HG02642 (cell line): Measurements from ENCODE around the gene SH2D6.
A peak's percentile ranks its signal among the peaks of the same experiment; 100 is the strongest.
"Not testable (repeated sequence)": the region's sequence is repeated elsewhere in the genome, so short reads cannot be mapped to it uniquely, and the experiment has no call there.

ENCODE experiments used
- ATAC-seq: cut with Tn5 transposase; IDR thresholded peaks from one replicate; pipeline ENCODE4 v1.9.1; 2021; ENCODE audit warnings: mild to moderate bottlenecking; ENCODE audit not compliant: unreplicated experiment, poor library complexity

The SH2D6 gene

DNA sequence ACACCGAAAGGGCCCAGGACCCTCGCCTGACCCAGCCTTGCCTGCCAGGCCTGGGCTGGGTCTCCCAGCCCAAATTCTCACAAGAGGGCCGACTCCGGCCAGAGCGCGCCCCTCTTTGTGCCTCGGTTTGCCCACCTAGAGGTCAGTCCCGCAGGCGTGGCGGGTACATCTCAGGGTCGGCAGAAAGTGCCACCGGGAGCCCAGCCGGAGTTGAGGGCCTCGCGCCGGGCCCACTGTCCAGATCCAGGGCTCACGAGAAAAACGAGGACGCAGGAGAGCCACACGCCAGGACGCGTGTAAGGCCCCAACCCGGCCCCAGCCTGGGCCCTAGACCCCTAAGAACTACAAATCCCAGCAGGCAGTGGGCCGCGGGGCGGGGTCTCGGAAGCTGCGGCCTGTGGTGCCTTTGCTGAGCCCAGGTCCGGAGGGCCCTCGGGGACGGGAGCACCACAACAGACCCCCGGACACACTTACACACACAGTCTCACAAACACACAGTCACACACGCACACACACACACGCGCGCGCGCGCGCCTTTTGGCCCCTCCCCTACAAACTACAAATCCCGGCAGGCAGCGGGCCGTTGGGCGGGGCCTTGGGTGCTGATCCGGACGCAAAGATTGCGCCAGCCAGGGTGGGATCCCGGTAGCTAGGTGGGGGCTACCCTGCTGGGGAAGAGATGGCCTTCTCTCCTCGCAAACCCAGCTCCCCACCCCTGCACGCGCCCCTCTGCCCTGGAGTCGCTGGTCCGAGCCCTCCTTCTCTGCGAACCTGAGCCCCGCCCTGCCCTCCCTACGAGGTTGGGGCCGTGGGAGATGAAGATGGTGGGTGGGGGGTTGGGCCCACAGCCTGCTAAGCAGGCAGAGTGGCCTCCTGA, at the start of gene SH2D6:
TSS of gene SH2D6 (plus strand) at position 583 of the 877 bp plus-strand sequence. CDS start 10,752 bp downstream, outside the sequence.
- peak; percentile 88 for ATAC-seq

DNA sequence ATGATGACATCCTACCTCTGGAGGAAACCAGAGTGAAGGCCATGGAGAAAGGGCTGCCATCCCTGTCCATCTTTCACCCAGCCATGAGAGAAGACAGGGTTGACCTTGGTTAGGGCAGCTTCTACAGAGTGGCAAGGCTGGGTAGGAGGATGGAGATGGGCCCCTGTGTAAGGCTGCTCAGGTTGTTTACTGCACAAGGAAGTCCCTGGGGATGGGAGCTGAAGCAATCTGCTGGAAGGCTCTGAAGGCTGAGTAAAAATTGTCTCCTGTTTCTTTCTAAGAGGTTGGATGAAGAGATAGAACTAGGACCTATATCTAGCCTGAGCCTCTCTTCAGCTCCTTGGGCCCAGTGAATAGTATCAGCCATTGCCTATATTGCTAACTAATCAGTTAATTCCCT, 49.6 kb upstream of the SH2D6 start:
- no peak for ATAC-seq

DNA sequence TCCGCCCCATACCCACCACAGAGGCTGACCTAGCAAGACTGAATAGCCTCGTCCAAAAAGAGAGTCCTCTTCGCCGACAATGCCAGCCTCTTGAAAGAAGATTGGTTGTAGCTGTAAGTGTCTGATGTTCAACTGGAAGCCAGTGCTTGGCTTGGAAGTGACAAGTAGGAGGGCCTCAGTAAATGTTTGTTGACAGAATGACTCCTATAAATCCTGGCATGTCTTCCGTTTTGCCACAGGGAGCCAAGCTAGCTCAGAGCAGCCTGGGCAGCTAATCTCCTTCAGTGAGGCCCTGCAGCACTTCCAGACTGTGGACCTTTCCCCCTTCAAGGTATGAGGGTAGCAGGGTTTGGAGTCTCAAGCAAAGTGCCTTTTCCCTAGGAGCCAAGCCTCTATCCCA, 49.0 kb upstream of the SH2D6 start:
- ATAC-seq, result no peak

DNA sequence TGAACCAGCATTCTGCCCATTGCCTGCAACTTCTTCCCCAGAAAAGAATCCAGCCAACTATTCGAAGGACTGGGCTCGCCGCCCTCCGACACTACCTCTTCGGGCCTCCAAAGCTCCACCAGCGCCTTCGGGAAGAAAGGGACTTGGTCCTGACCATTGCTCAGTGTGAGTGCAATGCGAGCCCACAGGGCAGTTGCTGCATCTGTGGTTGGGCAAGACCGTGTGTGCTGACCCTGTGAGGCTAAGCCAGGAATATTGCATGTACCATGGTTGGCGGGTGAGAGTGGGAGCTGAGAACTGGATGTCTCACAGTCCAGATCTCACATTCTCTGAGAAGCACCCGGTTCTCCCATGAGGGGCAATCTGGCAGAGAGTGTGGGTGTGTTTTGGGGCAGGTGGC, 47.5 kb upstream of the SH2D6 start:
- ATAC-seq, result no peak

DNA sequence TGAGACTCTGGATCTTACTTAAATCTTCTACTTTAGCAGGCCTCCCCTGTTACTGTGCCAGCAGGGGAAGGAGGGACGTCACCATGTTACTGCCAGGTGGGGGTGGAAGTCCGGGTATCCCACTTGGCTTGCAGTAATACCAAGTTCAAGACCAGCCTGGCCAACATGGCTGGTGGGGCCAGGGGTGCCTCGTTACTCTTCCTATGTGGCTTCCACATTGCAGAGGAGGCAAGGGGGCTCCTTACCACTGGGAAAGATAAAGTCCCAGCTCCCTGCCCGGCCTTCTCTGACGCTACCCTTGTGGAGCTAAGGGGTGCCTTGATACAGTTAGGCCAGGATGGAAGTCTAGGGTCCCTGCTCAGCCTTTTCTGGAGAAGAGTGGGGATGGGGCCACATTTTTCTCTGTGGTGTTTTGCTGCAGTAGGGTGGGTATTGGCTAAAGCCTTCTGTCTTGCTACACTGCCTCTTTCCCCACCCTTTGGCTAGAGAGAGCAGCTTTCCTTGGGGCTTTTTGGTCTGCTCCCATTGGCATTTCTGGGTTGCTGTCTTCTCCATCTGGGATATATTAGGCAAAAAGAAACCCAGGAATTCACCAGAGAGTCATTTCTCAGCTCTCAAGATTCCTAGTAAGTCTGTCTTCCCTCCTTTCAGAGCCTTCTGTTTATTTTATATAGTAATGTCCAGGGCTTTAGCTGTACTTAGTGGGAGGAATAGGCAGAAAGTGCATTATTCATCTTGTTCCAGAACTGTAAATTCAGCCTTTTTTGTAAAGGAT, 42.0 kb upstream of the SH2D6 start:
- ATAC-seq, result no peak

DNA sequence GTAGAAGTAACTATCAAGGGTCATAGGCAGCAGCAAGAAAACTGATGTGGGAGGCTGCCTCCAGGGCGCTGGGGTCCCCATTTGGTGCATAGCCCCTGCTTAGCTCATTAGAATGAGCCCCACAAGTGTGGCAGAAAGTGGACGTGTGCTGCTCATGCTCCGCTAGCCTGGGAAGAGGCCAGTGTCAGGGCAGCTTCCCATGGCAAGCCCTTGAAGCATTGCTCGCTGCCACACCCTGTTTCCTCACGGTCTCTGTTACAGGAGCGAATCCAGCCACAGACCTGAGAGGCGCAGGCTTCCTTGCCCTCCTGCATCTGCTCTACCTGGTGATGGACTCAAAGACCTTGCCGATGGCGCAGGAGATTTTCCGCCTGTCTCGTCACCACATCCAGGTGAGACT, 41.4 kb upstream of the SH2D6 start:
- ATAC-seq, result no peak

DNA sequence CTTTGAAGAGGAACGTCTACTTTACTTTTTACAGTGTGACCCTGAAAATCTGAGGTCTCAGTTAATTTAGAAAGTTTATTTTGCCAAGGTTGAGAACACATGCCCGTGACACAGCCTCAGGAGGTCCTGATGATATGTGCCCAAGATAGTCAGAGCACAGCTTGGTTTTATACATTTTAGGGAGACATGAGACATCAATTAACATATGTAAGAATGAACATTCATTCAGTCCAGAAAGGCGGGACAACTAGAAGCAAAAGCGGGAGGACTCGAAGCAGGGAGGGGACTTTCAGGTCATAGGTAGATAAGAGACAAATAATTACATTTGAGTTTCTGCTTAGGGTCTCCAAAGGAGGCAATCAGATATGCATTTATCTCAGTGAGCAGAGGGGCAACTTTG, 40.3 kb upstream of the SH2D6 start:
- no peak for ATAC-seq

DNA sequence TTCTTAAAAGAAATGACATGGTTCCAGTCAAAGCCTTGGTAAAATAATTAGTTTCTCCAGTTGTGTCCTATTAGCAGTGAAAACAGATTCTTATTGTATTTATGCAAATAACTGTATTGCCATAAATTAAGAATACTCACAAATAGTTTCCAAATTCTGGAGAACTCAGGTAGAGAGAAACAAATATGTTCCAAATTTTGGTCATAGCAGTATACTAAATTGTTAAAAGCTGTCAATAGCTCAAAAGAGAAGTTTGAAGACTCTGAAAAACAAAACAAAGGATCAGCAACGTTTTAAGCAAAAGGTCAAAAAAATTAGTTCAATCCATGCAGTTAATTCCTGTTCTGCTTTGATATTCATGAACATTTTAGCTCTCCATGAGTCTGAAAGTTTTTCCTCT, 38.5 kb upstream of the SH2D6 start:
- no peak for ATAC-seq

DNA sequence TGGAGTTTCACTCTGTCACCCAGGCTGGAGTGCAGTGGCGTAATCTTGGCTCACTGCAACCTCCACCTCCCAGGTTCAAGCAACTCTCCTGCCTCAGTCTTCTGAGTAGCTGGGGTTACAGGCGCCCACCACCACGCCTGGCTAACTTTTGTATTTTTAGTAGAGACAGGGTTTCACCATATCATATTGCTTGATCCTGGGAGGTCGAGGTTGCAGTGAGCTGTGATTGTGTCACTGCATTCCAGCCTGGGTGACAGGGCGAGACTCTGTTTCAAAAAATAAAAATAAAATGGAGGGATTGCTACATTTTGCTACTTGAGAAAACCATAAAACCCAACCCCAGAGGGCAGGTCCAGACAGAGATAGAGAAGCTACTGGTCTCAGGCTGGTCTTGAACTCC, 35.4 kb upstream of the SH2D6 start:
- ATAC-seq, result not testable (repeated sequence)

DNA sequence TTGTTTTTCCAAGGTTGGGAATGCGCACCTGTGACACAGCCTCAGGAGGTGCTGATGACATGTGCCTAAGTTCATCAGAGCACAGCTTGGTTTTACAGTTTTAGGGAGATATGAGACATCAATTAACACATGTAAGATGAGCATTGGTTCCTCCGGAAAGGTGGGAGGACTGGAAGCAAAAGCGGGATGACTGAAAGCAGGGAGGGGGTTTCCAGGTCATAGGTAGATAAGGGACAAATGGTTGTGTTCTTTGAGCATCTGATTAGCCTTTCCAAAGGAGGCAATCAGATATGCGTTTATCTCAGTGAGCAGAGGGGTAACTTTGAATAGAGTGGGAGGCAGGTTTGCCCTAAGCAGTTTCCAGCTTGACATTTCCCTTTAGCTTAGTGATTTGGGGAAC, 34.7 kb upstream of the SH2D6 start:
- no peak for ATAC-seq

DNA sequence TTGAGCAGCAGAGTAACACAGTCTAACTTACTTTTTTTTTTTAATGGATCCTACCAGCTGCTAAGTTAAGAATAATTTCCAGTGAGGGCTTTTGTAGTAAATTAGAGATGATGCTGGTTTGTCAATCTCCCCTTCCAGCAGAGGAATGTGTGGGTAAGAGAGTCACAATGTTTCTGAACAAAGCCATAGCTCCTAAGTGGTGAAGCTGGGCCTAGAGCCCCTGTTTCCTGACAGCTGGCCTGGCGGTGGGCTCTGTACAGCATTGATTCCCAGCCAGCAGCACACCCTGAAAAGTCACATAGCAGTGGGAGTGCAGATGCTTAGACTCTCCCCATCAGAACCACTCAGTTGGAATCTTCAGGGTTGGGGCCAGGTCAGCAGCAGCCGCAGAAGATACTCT, 32.8 kb upstream of the SH2D6 start:
- no peak for ATAC-seq

DNA sequence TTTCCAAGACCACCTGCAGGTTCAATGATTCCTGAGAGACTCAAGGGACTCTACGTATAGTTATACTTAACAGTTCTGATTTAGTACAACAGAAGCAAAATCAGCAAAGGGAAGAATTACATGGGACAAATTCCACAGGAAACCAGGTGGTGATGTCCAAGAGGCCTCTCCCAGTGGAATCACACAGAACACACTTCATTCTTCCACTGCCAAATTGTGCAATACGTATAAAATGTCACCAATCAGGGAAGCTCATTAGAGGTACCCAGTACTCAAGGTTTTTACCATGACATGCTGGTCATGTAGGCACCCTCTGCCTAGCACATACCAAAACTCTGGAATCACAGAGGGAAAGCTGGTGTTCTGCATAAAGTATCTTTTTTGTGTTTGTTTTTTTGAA, 30.8 kb upstream of the SH2D6 start:
- no peak for ATAC-seq

DNA sequence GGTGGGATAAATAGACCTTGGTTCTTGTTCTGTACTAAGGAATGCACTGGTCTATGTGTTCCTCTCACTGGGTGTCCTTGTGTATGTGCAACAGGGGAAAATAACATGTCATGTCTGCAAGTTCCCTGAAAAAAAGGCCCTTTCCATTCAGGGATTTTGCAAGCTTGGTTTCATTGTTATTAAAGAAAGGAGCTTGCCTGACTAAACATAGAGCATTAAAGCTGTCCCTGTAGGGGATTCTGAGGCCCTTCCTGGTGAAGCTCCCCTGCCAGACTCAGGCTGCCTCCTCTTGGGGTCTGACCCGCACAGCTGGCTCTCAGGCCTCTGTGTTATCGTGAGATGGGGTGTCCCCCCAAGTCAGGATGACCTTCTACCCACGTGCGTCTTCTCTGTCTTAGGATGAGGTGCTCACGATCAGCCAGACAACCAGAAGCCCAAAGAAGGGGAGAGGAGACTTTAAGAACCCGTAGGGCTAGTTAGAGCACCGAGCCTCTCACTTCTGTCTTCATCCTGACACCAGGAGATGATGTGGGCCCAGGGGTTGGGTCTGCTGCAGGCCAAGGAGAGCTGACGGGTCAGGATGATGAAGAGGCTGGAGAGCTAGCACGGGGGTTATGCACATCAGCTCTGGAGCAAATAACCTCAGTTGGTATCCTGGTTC, 29.5 kb upstream of the SH2D6 start:
- no peak for ATAC-seq

DNA sequence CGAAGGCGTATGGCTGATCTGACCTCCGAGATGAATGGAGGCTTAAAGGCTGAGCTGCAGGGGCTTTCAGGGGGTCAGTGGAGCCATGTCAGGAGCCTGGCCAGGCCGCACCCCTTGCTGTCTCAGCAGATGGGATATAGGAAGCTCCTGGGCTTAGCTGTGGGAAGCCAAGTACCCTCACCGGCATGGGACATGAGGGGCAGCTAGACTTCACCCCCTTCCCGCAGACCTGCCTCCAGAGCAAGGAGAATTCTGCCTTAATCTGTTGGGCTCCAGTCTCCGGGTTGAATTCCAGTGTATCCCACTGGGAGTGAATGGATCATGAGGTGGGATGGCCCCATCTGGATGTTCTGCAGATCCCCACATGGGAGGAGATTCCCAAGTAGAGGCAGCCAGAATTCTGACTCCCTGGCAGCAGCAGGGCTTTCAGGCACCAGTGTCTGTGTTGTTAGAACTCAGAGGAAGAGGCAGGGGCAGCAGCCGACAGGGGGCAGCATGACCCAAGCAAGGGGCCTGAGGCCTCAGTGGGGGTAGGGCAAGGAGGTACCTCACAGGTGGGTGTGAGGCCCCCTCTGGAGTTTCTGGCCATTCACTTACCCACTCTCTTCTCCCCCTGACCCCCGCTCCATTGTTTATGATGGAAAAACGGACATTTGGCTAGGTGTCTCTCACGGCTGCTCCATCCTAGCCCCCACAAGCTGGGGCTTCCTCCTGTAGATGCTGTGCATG, 27.4 kb upstream of the SH2D6 start:
- ATAC-seq, result no peak

DNA sequence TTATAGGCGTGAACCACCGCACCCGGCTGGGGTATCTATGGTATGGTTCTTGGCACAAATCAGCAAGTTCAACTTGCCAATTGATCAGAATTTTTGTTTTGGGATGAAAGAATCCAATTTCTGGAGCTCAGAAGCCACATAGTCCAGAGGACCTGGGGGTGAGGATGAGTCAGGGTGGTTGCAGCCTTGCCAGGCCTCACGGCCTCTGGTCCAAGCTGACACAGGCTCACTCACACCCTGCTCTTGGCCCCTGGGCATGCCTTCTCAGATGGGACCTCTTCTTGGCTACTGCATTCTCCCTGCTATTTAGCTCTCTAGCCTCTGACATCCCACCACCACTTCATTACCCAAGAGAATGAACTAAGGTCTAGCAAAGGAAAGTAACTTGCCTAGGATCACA, 24.7 kb upstream of the SH2D6 start:
- no peak for ATAC-seq

DNA sequence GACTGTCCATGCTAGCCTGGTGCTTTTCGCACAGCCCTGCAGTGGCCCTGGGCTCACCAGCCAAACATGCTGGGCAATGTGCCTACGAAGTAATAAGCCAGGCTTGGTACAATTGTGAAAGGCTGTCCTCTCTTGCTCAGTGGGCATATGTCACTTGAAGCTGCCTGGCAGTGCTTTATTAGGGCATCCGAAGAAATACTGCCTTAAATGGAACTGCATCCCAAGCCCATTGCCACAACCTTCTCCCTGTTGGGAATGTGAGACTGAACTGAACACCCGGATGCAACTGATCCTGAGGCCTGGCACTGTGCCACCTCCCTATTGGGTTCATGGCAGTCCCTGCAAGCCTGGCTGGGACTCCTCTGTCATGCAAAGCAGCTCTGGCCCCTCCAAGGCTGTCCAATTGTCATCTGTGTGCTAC, 24.2 kb upstream of the SH2D6 start:
- ATAC-seq, result no peak

DNA sequence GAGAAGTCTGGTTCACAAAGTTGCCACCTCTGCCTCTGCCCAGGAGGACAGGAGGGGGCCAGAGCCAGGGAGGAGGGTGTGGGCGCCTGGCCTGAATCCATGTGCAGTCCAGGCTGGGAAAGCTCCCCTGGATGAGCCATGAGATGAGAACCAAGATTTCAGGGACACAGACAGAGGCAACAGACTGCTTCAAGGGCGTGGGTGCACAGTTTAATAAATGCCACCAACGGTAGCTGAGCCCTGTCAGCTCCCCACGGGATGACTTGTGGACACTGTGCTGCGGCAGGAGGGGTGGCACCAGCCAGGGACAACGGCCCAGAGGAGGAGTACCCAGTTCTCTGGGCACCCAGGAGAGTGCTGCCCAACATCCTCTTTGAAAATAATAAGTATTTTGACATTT, 23.5 kb upstream of the SH2D6 start:
- no peak for ATAC-seq

DNA sequence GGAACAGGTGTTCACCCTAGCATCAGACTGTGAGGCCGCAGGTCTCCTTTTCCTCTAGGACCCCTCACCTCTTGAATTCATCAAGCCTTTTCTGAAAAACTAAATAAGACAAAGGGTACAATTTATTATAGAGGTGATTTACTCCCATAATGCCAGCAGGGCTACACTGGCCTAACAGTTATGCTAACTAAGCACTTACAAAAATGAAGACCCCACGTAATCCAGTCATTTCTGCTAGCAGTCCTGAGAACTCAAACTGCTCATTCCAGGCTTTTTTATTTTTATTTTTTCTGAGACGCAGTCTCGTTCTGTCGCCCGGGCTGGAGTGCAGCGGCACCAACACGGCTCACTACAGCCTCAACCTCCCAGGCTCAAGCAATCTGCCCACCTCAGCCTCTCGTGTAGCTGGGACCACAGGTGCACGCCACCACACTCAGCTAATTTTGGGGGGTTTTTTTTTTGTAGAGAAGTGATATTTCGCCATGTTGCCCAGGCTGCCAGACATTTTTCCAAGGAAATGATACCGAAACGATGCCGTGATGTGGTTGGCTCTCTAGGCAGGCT, 22.5 kb upstream of the SH2D6 start:
- ATAC-seq, result no peak

DNA sequence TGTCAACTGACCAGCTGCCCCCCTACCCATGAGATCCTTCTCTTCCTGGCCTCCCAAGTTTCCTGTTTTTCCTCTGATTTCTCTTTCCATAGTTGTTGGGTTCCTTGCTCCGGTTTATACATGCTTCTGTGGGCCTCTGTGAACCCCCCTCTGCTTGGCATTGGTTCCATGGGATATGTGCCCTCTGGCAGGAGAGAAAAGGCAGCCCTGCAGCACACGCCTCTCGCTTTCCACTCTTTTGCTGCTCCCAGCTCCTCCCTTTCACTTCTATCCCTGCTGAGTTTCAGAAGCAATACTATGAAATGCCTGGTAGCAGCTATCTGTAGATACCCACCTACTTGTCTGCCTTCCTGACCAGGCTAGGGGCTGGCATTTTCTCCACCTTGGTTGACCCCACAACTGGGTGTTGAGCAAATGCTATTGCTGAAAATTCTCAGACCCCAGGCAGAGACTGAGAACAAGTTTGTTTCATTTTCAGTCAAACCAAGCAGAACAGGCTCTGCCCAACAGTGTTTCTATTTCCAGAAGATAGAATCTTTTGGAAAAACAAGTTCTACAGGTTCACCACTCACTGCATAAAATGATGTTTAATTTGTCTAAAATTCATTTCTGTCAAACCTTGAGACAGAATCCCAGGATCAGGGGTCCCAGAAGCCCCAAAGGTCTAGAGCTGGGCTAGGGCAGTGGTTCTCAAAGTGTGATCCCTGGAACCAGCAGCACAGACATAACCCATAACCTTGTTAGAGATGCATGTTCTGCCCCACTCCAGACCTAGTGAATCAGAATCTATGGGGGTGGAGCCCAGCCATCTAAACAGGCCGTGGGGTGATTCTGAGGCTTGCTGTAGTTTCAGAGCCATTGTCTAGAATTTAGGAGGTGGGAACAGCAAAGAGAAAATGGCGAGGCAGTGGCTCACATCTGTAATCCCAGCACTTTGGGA, 21.7 kb upstream of the SH2D6 start:
- ATAC-seq, result no peak
